Suprapubic skin (tissue), 4 donors: ENCODE results near the gene PARVA. TPM values are rescaled to one million over a fixed set of nuclear protein-coding genes. Genes with fewer than 3 reads are reported as not detected.

ENCODE experiments used
- DNase-seq, 2 donors: peaks; one replicate each; pipeline ENCODE4 v3.0.0-alpha.2; 2019; ENCODE audit warnings: low spot score in 2 of 2
- H3K27ac ChIP-seq: fragments of 200-600 bp; sonication (generic); one replicate; pipeline ENCODE4 v1.5.1; 2019
- H3K27me3 ChIP-seq: fragments of 200-600 bp; sonication (generic); one replicate; pipeline ENCODE4 v1.5.1; 2019
- H3K36me3 ChIP-seq: fragments of 200-600 bp; sonication (generic); one replicate; pipeline ENCODE4 v1.5.1; 2019
- H3K4me1 ChIP-seq: fragments of 200-600 bp; sonication (generic); one replicate; pipeline ENCODE4 v1.5.1; 2019
- H3K4me3 ChIP-seq: fragments of 200-600 bp; sonication (generic); one replicate; pipeline ENCODE4 v1.5.1; 2019; ENCODE audit warnings: mild to moderate bottlenecking
- H3K9me3 ChIP-seq: fragments of 200-600 bp; sonication (generic); one replicate; pipeline ENCODE4 v1.5.1; 2019
- CTCF ChIP-seq, 2 donors: fragments of 200-600 bp in 1 of 2; fragments of 450-650 bp in 1 of 2; sonication (generic) in 1 of 2; IDR thresholded peaks; one replicate each; pipeline ENCODE4 v1.5.1; 2016 to 2019; ENCODE audit warnings: antibody characterized with exemption in 2 of 2, mild to moderate bottlenecking in 1 of 2, moderate library complexity in 1 of 2
- EP300 ChIP-seq: sonication (generic); formaldehyde crosslinking; IDR thresholded peaks from one replicate; pipeline ENCODE4 v1.6.1; 2017; ENCODE audit warnings: antibody characterized with exemption
- POLR2A ChIP-seq, 2 donors: fragments of 450-650 bp; IDR thresholded peaks; one replicate each; pipeline ENCODE4 v1.6.1; 2017; ENCODE audit warnings: antibody characterized with exemption in 2 of 2, mild to moderate bottlenecking in 2 of 2, moderate library complexity in 2 of 2
- POLR2AphosphoS5 ChIP-seq, 3 donors: sonication (generic); formaldehyde crosslinking; IDR thresholded peaks; one replicate each; pipeline ENCODE4 v1.6.1; 2017; ENCODE audit warnings: antibody characterized with exemption in 3 of 3
- WGBS: methylation state at CpG from one replicate; pipeline ENCODE4 v1.1.5; 2018; 5-methylcytosine and 5-hydroxymethylcytosine counted together
- total RNA-seq, 4 donors: library from RNA; depleted of rRNA; stranded (reverse); fragments of >200 nt; gene quantifications; one replicate each; pipeline ENCODE4 v1.1.0, GENCODE V29; 2016

The PARVA gene
- total RNA-seq, 4 donors from 2014 or later = 16.7 to 26.2 (median 21.4) TPM

GRCh38 chr11:12478743-12479142 lies 101.4 kb downstream of the PARVA start:
- WGBS = 60% methylated on average over 4 of the region's 4 CpGs
- Histone ChIP-seq H3K36me3 (peaks cover 48% of the 10 kb centered on the region), H3K27ac (no peak overlapping the region), H3K4me3 (no peak overlapping the region), H3K27me3 (no peaks in the 10 kb centered on the region), H3K9me3 (no peaks in the 10 kb centered on the region), H3K4me1 (no peaks in the 10 kb centered on the region)
- no peak for DNase-seq
- TF ChIP-seq POLR2AphosphoS5 (IDR thresholded peaks at IDR 0.05) (no peak), POLR2A (IDR thresholded peaks at IDR 0.05) (no peak), EP300 (no peak), CTCF (IDR thresholded peaks at IDR 0.05) (no peak)

GRCh38 chr11:12480401-12480800 lies 103.0 kb downstream of the PARVA start:
- 95% methylated on average over 4 of the region's 4 CpGs for WGBS
- Histone ChIP-seq H3K4me1 (no peaks in the 10 kb centered on the region), H3K36me3 (peaks cover 33% of the 10 kb centered on the region)

GRCh38 chr11:12482839-12483238 lies 105.5 kb downstream of the PARVA start:
- Histone ChIP-seq H3K36me3 (peaks cover 10% of the 10 kb centered on the region), H3K4me1 (no peaks in the 10 kb centered on the region), H3K27me3 (no peaks in the 10 kb centered on the region), H3K9me3 (no peaks in the 10 kb centered on the region), H3K27ac (no peak overlapping the region), H3K4me3 (no peak overlapping the region)
- no peak for TF ChIP-seq CTCF (IDR thresholded peaks at IDR 0.05)
- TF ChIP-seq POLR2AphosphoS5 (IDR thresholded peaks at IDR 0.05) = no peak
- no peak for TF ChIP-seq POLR2A (IDR thresholded peaks at IDR 0.05)
- TF ChIP-seq EP300 = no peak
- no peak for DNase-seq
- WGBS = 69% methylated on average over 2 of the region's 2 CpGs

More at GRCh38 chr11:12480401-12480800, 103.0 kb downstream of the PARVA start:
- no peak for TF ChIP-seq EP300
- no peak for TF ChIP-seq POLR2AphosphoS5 (IDR thresholded peaks at IDR 0.05)
- TF ChIP-seq POLR2A (IDR thresholded peaks at IDR 0.05) = no peak
- TF ChIP-seq CTCF (IDR thresholded peaks at IDR 0.05) = no peak
- Histone ChIP-seq H3K9me3 (no peaks in the 10 kb centered on the region), H3K4me3 (no peak overlapping the region), H3K27me3 (no peaks in the 10 kb centered on the region), H3K27ac (no peak overlapping the region)
- DNase-seq = no peak

GRCh38 chr11:12483604-12484003 lies 106.2 kb downstream of the PARVA start:
- Histone ChIP-seq H3K4me3 (no peak overlapping the region), H3K9me3 (no peaks in the 10 kb centered on the region), H3K4me1 (no peaks in the 10 kb centered on the region), H3K27me3 (no peaks in the 10 kb centered on the region), H3K36me3 (peaks cover 10% of the 10 kb centered on the region), H3K27ac (no peak overlapping the region)
- 88% methylated on average over 1 of the region's 5 CpGs for WGBS
- DNase-seq = no peak
- no peak for TF ChIP-seq POLR2AphosphoS5 (IDR thresholded peaks at IDR 0.05)
- TF ChIP-seq EP300 = no peak
- no peak for TF ChIP-seq CTCF (IDR thresholded peaks at IDR 0.05)

GRCh38 chr11:12485328-12485727 lies 108.0 kb downstream of the PARVA start:
- Histone ChIP-seq H3K4me1 (no peaks in the 10 kb centered on the region), H3K27me3 (no peaks in the 10 kb centered on the region), H3K4me3 (no peak overlapping the region), H3K9me3 (no peaks in the 10 kb centered on the region), H3K36me3 (peaks cover 3% of the 10 kb centered on the region), H3K27ac (no peak overlapping the region)
- DNase-seq = no peak
- TF ChIP-seq POLR2AphosphoS5 (IDR thresholded peaks at IDR 0.05) (no peak), CTCF (IDR thresholded peaks at IDR 0.05) (peak in 1 of 2 donors; percentile 11)
- WGBS = 88% methylated on average over 1 of the region's 1 CpG
